ENCODE measurements around the gene SCYL1.

DNA sequence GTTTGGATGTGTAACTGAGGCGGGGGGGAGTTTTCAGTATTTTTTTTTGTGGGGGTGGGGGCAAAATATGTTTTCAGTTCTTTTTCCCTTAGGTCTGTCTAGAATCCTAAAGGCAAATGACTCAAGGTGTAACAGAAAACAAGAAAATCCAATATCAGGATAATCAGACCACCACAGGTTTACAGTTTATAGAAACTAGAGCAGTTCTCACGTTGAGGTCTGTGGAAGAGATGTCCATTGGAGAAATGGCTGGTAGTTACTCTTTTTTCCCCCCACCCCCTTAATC lies 23.8 kb upstream of the SCYL1 start:
- TF ChIP-seq CTCF (conservative IDR thresholded peaks at IDR 0.05) (no peak), EZH2 (IDR thresholded peaks at IDR 0.05; ENCODE audit: low read depth) (no peak)
